ENCODE measurements around the gene HSPB1. TPM values are rescaled to one million over a fixed set of nuclear protein-coding genes. Genes with fewer than 3 reads are reported as not detected.

HSPB1 gene
- total and polyA plus RNA-seq, 2 experiments from 2014 or later = 48.1 to 437 TPM

DNA sequence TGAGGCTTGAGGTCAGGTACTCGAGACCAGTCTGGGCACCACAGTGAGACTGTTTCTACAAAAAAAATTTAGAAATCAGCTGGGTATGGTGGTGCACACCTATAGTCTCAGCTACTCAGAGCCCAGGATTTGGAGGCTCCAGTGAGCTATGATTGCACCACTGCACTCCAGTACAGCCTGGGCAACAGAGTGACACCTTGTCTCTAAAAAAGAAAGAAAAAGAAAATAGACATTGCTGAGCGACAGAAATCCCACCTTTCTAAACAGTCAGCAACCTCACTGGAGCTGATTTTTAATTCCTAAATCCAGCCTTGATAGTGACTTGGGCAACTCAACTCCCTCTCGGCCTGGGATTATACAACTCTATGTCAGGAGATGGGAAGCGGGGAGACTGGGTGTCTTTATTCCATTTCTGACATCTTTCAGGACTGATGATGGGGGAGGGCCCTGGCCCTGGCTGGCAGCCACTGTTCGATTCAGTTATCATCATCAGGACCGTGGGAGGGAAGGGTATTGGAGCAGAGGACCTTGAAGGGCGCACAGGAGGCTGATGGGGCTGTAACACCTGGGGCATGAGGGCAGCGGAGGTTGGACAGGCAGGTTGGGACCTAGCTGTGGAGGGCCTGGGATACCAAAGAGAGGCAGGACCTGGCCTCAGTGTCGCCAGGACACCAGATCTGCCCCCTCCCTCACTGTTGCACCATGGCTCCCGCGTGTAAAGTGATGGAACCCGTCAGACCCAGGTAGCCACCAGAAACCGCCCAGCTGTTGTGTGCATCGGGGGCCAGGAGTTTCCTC is 14.7 kb downstream of the HSPB1 start:
- TF ChIP-seq JUNB (IDR thresholded peaks at IDR 0.05; ENCODE audit: unreplicated experiment) (no peak), CREB1 (CRISPR knock-in tag; IDR thresholded peaks at IDR 0.05; ENCODE audit: low read depth) (no peak)
- TF ChIP-seq, protein P1, sequence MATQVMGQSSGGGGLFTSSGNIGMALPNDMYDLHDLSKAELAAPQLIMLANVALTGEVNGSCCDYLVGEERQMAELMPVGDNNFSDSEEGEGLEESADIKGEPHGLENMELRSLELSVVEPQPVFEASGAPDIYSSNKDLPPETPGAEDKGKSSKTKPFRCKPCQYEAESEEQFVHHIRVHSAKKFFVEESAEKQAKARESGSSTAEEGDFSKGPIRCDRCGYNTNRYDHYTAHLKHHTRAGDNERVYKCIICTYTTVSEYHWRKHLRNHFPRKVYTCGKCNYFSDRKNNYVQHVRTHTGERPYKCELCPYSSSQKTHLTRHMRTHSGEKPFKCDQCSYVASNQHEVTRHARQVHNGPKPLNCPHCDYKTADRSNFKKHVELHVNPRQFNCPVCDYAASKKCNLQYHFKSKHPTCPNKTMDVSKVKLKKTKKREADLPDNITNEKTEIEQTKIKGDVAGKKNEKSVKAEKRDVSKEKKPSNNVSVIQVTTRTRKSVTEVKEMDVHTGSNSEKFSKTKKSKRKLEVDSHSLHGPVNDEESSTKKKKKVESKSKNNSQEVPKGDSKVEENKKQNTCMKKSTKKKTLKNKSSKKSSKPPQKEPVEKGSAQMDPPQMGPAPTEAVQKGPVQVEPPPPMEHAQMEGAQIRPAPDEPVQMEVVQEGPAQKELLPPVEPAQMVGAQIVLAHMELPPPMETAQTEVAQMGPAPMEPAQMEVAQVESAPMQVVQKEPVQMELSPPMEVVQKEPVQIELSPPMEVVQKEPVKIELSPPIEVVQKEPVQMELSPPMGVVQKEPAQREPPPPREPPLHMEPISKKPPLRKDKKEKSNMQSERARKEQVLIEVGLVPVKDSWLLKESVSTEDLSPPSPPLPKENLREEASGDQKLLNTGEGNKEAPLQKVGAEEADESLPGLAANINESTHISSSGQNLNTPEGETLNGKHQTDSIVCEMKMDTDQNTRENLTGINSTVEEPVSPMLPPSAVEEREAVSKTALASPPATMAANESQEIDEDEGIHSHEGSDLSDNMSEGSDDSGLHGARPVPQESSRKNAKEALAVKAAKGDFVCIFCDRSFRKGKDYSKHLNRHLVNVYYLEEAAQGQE (IDR thresholded peaks at IDR 0.05; ENCODE audit: unreplicated experiment) = no peak
- TF ChIP-seq, protein P2, sequence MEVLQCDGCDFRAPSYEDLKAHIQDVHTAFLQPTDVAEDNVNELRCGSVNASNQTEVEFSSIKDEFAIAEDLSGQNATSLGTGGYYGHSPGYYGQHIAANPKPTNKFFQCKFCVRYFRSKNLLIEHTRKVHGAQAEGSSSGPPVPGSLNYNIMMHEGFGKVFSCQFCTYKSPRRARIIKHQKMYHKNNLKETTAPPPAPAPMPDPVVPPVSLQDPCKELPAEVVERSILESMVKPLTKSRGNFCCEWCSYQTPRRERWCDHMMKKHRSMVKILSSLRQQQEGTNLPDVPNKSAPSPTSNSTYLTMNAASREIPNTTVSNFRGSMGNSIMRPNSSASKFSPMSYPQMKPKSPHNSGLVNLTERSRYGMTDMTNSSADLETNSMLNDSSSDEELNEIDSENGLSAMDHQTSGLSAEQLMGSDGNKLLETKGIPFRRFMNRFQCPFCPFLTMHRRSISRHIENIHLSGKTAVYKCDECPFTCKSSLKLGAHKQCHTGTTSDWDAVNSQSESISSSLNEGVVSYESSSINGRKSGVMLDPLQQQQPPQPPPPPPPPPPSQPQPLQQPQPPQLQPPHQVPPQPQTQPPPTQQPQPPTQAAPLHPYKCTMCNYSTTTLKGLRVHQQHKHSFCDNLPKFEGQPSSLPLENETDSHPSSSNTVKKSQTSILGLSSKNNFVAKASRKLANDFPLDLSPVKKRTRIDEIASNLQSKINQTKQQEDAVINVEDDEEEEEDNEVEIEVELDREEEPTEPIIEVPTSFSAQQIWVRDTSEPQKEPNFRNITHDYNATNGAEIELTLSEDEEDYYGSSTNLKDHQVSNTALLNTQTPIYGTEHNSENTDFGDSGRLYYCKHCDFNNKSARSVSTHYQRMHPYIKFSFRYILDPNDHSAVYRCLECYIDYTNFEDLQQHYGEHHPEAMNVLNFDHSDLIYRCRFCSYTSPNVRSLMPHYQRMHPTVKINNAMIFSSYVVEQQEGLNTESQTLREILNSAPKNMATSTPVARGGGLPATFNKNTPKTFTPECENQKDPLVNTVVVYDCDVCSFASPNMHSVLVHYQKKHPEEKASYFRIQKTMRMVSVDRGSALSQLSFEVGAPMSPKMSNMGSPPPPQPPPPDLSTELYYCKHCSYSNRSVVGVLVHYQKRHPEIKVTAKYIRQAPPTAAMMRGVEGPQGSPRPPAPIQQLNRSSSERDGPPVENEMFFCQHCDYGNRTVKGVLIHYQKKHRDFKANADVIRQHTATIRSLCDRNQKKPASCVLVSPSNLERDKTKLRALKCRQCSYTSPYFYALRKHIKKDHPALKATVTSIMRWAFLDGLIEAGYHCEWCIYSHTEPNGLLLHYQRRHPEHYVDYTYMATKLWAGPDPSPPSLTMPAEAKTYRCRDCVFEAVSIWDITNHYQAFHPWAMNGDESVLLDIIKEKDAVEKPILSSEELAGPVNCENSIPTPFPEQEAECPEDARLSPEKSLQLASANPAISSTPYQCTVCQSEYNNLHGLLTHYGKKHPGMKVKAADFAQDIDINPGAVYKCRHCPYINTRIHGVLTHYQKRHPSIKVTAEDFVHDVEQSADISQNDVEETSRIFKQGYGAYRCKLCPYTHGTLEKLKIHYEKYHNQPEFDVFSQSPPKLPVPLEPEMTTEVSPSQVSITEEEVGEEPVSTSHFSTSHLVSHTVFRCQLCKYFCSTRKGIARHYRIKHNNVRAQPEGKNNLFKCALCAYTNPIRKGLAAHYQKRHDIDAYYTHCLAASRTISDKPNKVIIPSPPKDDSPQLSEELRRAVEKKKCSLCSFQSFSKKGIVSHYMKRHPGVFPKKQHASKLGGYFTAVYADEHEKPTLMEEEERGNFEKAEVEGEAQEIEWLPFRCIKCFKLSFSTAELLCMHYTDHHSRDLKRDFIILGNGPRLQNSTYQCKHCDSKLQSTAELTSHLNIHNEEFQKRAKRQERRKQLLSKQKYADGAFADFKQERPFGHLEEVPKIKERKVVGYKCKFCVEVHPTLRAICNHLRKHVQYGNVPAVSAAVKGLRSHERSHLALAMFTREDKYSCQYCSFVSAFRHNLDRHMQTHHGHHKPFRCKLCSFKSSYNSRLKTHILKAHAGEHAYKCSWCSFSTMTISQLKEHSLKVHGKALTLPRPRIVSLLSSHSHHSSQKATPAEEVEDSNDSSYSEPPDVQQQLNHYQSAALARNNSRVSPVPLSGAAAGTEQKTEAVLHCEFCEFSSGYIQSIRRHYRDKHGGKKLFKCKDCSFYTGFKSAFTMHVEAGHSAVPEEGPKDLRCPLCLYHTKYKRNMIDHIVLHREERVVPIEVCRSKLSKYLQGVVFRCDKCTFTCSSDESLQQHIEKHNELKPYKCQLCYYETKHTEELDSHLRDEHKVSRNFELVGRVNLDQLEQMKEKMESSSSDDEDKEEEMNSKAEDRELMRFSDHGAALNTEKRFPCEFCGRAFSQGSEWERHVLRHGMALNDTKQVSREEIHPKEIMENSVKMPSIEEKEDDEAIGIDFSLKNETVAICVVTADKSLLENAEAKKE (CRISPR knock-in tag; IDR thresholded peaks at IDR 0.05) = no peak
- peaks cover 17% of the 10 kb centered on the region for H3K4me1 Mint-ChIP-seq
- H3K4me3 Mint-ChIP-seq = peak overlapping the region; percentile 83
- Histone ChIP-seq H3K27ac (ENCODE audit: low read depth) (peak overlapping the region; percentile 92), H3K4me2 (peak overlapping the region; percentile 83), H3K79me2 (replicated peaks; ENCODE audit: insufficient read depth) (no peaks in the 10 kb centered on the region), H3F3A (replicated peaks; ENCODE audit: low read depth) (peaks cover 27% of the 10 kb centered on the region), H3K9me2 (ENCODE audit: insufficient read depth) (no peaks in the 10 kb centered on the region), H3K4me1 (ENCODE audit: insufficient read depth) (peaks cover 15% of the 10 kb centered on the region), H3K27me3 (ENCODE audit: insufficient read depth) (no peaks in the 10 kb centered on the region), H3K36me3 (ENCODE audit: insufficient read depth) (no peaks in the 10 kb centered on the region), H3K4me3 (peak overlapping the region; percentile 50), H4K20me1 (replicated peaks; ENCODE audit: insufficient read depth) (peaks cover 6% of the 10 kb centered on the region), H2AFZ (peak overlapping the region; percentile 53)
- DNase-seq (ENCODE audit: low spot score) (peak; percentile 40), ATAC-seq (peak; percentile 0; the same call in 2 of the 3 replicates)
- peaks cover 17% of the 10 kb centered on the region; the same call in 2 of the 3 replicates for H3K36me3 Mint-ChIP-seq (ENCODE audit: low read depth)
- peaks cover 25% of the 10 kb centered on the region for H3K27me3 Mint-ChIP-seq (ENCODE audit: insufficient read depth, low read depth, poor library complexity)
- peak overlapping the region; percentile 88 for H3K27ac Mint-ChIP-seq
- H3K9me3 Mint-ChIP-seq = no peaks in the 10 kb centered on the region; the same call in 2 of the 3 replicates
